Measurements from ENCODE around the gene IL7R. TPM values are rescaled to one million over a fixed set of nuclear protein-coding genes. Genes with fewer than 3 reads are reported as not detected.

The IL7R gene, protein sequence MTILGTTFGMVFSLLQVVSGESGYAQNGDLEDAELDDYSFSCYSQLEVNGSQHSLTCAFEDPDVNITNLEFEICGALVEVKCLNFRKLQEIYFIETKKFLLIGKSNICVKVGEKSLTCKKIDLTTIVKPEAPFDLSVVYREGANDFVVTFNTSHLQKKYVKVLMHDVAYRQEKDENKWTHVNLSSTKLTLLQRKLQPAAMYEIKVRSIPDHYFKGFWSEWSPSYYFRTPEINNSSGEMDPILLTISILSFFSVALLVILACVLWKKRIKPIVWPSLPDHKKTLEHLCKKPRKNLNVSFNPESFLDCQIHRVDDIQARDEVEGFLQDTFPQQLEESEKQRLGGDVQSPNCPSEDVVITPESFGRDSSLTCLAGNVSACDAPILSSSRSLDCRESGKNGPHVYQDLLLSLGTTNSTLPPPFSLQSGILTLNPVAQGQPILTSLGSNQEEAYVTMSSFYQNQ
- polyA plus RNA-seq (ENCODE audit: insufficient read length in 3 of 3), result under 1 TPM; 0.37 to 0.93 (median 0.60) TPM

DNA sequence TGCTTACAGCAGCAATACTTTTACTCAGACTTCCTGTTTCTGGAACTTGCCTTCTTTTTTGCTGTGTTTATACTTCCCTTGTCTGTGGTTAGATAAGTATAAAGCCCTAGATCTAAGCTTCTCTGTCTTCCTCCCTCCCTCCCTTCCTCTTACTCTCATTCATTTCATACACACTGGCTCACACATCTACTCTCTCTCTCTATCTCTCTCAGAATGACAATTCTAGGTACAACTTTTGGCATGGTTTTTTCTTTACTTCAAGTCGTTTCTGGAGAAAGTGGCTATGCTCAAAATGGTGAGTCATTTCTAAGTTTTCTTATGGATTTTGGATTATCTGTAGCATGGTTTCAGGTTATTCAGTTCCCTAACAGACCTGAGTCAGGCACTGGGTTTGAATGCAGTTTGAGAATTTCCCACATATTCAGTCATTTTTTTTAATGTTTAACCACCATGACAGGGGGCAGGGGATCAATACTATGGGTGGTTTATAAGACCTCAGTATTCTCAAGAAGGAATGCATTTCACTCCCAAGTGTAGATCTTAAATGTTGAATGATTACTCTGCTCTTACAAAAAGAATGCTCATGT is at the start of gene IL7R:
TSS of gene IL7R (plus strand) at position 127 of the 587 bp plus-strand sequence. CDS start at position 214, 87 bp downstream.
- no peak for DNase-seq (ENCODE audit: low read depth in 3 of 3, low spot score in 2 of 3)

DNA sequence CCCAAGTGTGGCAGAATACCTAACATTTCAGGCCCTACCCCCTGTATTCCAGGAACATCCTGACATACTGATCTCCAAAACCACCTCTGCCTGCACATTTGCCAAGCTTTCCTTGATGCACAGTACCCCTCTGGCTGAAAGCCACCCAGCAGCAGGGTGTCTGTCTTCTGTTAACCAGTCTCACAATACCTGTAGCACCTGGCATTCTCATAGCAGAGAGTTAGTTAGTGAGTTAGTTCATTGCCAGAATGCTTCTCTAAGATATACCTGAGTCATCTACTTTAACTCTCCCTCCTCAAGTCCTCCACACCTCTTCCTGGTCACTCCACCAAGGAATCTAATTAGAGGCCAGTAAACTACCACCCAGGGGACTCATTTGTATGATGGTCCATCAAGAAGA is 46.1 kb upstream of the IL7R start:
- DNase-seq (ENCODE audit: low read depth in 3 of 3, low spot score in 2 of 3), result no peak

DNA sequence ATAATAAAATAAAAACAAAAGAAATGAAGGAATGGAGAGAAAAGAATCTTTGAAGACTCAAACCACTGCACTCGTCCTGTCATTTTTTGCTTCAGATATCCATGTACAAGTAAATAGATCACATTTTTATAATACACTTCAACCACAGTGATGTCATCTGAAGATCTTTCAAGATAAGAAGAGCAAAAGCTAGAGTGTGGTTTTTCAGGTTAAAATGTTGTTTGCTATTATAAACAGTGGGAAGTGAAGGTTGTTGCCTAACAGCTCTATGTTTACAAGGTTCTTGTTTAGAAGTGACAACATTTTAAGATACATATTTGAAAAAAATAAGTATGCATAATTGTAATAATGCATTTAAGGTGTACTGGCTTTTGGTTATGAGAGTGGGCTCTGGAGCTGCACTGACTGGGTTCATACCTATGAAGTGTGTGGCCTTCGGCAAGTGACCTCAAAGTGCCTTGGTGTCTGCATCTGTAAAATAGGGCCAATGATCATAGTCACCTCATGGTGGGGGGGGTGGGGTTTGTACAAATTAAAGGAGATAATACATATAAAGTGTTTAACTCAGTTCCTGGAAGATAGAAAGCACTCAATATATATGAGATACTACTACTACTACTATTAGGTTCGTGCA is 45.5 kb upstream of the IL7R start:
- no peak for DNase-seq (ENCODE audit: low read depth in 3 of 3, low spot score in 2 of 3)

DNA sequence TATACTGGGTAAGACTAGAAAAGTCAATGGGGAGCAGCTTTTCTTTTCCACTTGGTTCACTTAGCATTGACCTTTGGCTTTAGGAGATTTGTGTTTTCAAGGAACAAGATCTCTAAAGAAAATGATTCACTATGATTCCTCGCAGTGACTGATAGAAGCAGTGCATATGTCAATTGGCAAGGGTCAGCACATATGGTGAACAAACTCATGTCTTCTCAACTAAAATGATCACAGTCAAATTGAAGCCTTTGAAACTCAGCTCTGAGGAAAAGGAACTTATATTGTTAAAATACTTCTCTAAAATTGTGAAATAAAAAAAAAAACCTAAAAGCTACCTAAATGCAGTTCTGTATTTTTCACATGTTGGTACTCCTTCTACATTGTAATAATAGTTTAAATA is 43.2 kb upstream of the IL7R start:
- no peak for DNase-seq (ENCODE audit: low read depth in 3 of 3, low spot score in 2 of 3)

DNA sequence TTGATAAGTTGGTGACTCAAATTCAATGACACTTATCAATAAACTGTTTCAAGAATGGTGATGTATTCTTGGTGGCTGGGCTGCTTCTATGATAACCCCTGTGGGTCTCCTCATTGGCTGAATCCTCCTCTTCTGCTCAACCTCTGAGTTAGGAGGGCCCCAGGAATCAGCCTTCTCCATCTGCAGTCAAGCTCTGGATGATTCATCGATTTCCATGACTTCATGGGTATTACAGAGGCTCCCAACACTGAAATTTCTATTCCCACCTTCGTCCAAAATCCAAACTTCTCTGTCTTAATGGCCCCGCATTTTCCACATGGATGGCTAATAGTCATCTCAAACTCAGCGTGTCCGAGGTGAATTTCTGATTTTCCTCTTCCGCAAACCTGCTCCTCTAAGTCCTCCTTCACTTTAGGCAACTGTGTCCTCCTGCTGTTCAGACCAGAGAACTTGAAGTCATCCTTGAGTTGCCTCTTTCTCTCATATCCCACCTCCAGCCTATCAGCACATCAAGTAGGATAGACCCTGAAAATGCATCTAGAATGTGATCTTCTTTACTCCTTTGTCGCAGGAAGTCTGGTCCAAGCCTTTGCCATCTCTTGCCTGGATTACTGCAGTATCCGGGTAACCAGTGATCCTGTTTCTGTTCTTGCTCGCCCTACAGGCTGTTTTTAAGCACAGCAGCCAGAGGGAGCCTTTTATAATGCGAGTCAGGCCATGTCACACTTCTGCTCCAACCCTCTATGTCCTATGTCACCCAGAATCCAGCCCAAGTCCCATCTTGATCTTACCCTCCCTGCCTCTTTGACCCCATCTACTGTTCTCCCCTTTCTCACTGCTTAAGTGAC is 41.4 kb upstream of the IL7R start:
- no peak for DNase-seq (ENCODE audit: low read depth in 3 of 3, low spot score in 2 of 3)

DNA sequence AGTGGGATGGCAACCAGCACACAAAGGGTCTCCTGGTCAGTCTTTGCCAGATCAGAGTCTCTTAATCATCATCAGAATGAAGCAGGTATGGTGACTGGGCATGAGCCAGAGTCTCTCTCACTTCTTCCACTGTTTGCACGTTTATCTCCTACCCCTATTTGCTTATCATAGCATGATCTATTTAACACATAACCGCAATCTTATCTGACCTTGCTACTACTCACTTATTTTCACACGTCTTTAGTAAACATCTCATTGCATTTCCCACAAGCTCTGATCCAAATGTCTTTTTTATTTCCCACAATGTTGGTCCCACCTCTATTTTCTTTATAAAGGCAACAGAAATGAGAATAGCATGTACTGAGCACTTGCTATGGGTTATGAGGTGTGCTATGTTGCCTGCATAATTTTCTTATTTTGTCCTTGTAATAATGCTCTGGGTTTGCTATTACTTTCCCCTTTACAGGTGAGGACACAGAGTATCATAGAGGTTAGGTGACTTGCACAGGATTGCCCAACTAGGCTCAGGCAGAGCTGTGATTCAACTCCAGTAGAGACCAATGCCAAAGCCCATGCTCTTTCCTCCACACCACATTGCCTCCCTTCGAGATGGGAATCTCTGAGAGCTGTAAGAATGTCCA is 39.7 kb upstream of the IL7R start:
- no peak for DNase-seq (ENCODE audit: low read depth in 3 of 3, low spot score in 2 of 3)

DNA sequence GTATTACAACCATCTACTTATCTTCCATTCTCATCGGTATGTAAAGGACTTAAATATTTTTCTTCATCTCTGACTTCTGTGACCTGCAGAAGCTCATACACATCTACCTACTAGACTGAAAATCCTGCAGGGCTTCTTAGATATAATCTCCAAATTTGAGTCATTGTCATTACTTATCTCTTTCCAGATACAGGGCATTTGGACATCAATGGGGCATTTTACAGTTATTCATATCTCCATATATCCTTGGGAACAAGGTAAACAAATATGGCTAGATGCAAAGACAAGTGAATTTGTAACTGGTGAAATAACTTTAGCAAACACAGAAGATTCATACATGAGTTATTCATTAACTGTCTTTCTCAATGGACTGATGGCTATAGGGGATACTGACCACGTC is 37.7 kb upstream of the IL7R start:
- DNase-seq (ENCODE audit: low read depth in 3 of 3, low spot score in 2 of 3), result no peak

DNA sequence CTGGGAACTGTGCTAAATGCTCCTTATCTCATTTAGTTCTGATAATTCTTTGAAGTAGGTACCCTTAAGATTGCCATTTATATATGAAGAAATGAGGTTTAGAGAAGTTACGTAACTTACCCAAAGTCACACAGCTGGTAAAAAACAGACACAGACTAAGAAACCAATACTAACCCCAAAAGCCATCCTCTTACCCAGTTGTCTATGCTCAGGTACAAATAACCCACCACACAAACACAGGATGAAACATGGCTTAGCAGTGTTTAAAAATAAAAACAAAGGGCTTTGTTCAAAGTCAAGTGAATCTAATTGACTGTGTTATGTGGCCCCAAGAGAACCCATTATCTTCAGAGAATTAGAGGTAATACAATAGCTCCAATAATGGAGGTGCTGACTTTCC is 37.0 kb upstream of the IL7R start:
- DNase-seq (ENCODE audit: low read depth in 3 of 3, low spot score in 2 of 3), result no peak

DNA sequence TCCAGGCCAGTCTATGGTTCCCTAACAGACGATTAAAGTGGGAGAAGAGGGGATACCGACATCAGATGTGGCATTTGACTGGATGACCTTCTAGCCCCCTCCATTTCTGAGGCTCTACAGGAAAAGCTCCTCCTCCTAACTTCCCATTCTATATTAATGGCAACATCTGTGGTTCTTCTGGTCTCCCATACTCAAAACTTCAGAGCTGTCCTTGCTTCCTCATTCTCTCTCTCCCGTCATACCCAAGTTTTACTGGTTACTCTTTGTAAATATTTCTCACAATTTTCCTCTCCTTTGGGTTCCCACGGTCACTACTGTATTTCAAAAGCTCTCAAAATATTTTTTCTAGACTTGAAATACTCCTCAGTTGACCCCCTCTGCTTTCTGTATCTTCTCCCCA is 36.0 kb upstream of the IL7R start:
- DNase-seq (ENCODE audit: low read depth in 3 of 3, low spot score in 2 of 3), result no peak

DNA sequence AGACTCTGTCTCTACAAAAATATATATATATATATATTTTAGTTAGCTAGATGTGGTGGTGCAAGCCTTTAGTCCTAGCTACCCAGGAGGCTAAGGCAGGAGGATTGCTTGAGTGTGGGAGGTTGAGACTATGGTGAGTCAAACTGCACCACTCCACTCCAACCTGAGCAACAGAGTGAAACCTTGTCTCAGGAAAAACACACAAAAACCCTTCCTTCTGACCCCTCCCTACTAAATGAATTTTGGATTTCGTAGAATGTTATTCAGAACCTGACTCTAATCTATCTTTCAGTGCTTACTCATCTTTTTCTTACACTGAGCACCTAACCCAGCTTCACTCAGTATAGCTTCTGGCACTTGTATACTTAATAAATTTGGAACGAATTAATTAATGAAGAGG is 35.2 kb upstream of the IL7R start:
- DNase-seq (ENCODE audit: low read depth in 3 of 3, low spot score in 2 of 3), result no peak

DNA sequence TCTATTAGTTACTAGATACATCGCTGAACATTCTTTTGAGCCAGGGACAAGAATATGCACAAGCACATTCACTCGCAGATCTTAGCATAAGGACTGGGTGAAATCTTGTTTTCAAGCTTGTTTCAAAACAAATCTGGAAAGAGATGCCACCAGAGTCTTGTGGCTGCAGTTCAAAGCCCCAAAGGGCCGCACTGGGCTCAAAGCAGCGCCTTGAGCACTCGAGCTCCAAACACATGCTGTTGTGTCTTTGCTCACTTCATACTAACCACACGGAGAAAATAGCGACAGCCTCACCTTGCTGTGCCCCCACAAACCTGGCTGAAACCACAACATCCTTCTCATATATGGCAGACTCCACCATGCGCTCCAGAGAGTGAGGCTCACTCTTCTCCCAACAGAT is 34.2 kb upstream of the IL7R start:
- DNase-seq (ENCODE audit: low read depth in 3 of 3, low spot score in 2 of 3), result no peak

DNA sequence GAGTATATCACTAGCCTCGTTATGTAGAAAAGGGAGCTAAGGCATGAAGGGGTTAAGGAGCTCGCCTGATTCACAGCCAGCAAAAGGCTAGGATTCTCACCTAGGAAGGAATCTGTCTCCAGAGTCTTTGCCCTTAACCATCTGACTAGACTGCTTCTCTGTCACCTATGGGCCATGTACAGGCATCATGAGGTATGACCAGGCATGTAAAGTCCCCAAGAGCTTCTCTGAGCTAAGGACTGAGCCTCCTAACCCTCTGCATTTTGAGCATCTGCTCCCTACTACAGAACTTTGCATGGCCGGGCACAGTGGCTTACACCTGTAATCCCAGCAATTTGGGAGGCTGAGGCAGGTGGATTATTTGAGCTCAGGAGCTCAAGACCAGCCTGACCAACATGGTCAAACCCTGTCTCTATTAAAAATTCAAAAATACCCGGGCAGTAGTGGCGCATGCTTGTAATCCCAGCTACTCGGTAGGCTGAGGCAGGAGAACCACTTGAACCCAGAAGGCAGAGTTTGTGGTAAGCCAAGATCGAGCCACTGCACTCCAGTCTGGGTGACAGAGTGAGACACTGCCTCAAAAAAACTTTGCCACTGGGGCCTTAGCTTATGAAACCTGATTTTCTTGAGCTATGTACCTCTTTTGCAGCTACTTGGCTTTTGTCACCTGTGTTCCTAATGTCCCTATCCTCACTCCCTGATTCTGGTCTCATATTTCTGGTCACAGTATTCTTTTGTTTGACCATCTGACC is 33.2 kb upstream of the IL7R start:
- DNase-seq (ENCODE audit: low read depth in 3 of 3, low spot score in 2 of 3), result no peak

DNA sequence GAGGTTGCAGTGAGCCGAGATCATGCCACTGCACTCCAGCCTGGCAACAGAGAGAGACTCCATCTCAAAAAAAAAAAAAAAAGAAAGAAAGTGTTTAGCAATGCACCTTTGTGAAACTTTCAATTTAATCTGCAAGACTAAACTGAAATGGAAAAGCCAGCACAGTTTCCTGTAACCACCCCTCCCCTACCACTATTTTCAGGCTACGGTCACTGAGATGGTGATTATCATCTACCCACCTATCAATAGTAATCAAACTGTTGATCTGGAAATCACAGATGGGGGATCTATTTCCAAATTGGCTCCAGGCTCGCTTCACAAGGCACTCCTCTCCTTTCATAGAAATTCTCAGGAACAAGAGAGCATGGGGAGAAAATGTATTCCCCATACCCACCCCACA is 30.6 kb upstream of the IL7R start:
- no peak for DNase-seq (ENCODE audit: low read depth in 3 of 3, low spot score in 2 of 3)

DNA sequence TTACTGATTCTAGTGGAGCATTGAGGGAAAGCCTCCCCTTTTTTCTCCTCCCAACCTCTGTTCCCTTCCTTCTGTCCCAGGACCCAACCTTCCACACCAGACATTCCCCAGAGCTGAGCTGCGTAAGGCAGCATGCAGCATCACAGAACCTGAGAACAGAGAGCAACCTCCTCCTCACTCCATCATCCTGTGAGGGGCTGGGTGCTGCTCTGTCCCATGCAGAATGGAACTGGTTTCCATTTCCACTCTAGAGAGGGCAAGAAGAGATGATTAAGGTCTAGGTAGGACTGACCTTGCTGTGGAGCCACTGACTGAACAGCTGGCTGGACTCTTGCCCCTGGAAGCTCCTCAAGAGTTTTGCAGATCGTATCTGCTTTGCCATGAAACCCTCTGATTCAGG is 30.1 kb upstream of the IL7R start:
- no peak for DNase-seq (ENCODE audit: low read depth in 3 of 3, low spot score in 2 of 3)

DNA sequence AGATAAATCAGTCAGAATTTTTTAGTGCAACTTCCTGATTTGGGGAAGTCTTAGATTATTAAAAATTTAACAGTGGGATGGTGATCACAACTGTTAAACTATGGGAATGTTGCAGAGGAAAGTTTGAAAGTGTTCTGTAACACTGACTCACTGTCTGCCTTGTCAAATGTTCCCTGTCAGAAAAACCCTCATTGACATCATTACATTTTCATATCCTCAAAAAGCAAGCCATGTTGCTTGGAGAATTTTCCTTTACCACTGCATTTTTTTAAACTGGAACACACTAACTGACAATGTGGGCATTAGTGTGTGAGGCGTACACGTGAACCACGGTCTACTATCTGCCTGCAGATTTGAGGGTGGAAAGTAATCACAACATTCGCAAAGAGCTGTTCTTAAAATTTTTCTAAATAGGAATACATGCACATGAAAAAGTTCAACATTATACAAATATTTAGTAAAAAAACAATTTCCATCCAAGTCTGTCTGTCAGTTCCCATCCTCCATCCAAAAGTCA is 28.6 kb upstream of the IL7R start:
- no peak for DNase-seq (ENCODE audit: low read depth in 3 of 3, low spot score in 2 of 3)

DNA sequence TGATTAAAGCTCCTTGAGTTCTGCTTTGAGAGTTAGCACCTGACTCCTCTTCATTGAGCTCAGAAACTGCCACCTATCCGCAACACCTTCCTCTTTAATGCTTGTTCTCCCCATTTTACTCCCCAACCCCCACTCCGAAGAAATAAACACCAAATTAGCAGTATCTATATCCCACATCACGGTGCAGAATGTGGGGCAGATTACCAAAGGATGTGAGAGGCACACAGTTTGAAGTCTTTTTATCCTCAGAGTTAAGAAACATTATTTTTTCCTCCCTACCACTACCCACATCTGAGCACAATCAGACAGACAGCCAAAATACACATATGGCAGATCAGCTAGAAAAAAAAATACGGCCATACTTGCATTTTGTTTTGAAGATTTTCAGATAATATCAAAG is 26.1 kb upstream of the IL7R start:
- DNase-seq (ENCODE audit: low read depth in 3 of 3, low spot score in 2 of 3), result no peak

DNA sequence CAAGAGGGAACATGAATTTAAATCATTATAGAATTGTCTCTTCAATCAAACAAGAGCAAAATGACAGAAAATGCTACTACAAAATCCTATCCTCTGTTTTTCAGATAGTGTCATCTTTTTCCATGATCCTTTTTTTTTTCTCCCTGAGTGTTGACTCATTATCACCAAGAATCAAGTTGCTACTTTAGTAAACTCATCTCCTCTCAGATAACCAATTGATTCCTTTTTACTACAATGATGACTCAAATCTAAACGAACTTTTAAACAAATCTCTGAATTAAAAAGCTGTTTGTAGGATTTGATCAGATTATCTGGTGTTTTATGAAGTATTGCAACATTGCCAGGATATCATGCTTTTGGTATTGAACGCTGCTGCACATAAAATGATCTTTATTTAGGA is 23.9 kb upstream of the IL7R start:
- no peak for DNase-seq (ENCODE audit: low read depth in 3 of 3, low spot score in 2 of 3)

DNA sequence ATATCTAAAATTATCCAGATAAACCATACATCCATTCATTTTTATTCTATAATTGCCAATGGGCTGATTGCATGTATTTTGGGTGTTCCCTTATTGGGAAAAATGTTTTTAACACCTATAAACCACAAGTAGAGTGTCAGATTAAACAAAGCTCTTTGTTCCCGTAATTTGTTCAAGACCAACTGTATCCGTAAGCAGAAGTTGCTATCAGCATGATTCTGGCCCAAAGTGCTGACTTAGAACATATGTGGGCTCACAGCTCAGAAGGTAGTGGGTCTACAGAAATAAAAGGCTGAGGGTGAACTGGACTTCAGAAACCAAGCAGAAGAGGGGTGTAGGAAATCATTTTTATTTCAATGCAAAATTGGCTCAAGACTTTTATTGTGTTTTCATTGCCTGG is 23.5 kb upstream of the IL7R start:
- no peak for DNase-seq (ENCODE audit: low read depth in 3 of 3, low spot score in 2 of 3)
